NCI-H510A treated with DMSO at 0.1 percent for 48 hours (cell line): ENCODE data around the gene NATD1.
"Not testable (repeated sequence)": the region's sequence is repeated elsewhere in the genome, so short reads cannot be mapped to it uniquely, and the experiment has no call there.

Experiments used
- DNase-seq: peaks from one replicate; lab custom pipeline; 2025; lab: John Stamatoyannopoulos, UW

The NATD1 gene

DNA sequence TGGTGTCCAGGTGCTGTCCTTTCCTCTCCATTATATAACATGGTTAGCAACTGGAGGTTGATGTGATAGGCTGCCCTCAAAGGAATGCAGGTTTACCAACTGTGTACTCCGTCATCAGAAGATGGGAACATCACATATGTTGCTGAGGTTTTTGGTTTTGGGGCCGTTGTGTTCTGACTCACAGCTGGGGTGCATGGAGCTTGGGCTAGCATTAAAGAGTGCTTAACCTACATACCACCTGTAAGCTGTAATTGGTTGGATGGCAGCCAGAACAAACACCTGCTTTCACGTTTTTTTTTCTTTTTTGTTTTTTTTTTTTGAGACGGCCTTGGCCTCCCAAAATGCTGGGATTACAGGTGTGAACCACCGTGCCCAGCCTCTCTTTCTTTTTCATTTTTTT is 60.2 kb downstream of the NATD1 start:
- no peak for DNase-seq

DNA sequence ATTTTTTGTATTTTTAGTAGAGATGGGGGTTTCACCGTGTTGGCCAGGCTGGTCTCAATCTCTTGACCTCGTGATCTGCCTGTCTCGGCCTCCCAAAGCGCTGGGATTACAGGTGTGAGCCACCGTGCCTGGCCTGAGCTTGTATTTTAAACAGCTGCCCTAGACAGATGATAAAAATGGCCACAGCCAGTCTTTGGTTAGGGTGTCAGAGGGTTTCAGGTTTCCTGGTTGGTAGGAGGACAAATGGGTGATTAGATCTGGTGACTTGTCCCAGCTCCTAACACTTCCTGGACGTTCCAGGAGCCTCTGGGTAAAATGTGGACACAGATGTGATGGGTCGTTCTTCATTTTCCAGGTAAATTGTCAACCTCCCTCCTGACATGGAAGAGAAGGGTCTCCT is 60.8 kb downstream of the NATD1 start:
- not testable (repeated sequence) for DNase-seq

DNA sequence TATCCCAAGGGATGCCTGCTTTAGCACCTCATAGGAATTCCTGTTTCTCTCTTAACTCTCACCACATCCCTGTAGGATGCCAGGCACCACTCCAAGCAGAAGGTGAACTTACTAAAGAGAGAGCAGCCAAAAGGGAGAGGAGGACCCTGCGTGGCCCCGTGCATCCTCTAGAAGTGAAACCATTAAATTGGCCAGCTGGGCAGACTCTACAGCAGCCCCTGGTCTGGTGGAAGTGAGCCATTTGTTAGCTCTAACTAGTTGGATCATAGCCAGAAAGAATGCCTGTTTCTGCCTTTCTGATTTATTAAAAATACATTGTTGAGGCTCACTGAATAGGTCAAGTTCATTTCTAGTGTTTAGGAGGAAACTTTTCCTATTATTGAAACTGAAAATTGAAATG is 61.5 kb downstream of the NATD1 start:
- no peak for DNase-seq

DNA sequence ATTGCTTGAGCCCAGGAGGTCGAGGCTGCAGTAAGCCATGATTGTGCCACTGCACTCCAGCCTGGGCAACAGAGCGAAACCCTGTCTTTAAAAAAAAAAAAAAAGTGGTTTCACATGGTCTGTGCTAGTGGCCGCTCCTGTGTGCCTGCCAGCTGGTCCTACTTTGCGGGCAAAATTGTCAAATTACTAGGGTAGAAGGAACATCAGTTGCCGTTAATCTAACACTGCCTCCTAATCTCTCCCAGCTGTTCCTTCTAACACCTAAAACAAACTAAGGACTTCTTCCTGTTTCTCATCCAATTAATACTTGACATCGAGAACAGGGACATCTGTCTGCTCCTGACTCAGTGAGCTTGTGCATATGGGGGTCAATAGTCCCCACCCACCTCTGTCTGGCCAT is 63.1 kb downstream of the NATD1 start:
- DNase-seq, result no peak

DNA sequence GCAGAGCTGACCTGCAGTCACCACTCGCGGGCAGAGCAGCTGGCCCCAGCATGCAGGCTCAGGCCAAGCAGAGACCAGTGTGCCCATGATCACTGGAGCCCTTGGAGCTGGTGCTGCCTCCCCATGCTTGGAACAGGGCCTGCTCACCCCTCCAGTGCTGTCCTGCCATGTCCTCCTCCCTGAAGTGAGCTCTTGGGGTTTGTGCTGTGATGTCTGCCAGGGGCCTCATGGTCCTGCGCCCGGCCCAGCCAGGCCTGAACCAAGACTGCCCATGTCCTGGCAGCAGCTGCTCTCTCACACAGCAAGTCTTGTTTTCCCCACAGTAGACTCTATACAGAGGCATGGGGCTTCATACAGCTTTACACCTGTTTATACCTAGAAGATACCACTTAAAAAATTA is 63.8 kb downstream of the NATD1 start:
- no peak for DNase-seq
